ENCODE measurements around the gene TADA2B.

TADA2B gene

GRCh38 chr4:7063362-7063761 is 20.2 kb downstream of the TADA2B start:
- no peak overlapping the region for H3K9ac ChIP-seq (ENCODE audit: low read length)
- H3K36me3 ChIP-seq (ENCODE audit: insufficient read depth, low read length), result peaks cover 52% of the 10 kb centered on the region
- no peak overlapping the region for H3K27ac ChIP-seq (ENCODE audit: low read depth, low read length)
- H3K4me3 ChIP-seq (ENCODE audit: low read depth in 1 of 2, low read length in 2 of 2), result no peak overlapping the region
- H3K9me3 ChIP-seq (ENCODE audit: low read length), result no peaks in the 10 kb centered on the region
- peaks cover 15% of the 10 kb centered on the region for H3K4me1 ChIP-seq (ENCODE audit: insufficient read depth, low read length)
- H3K27me3 ChIP-seq (ENCODE audit: control insufficient read depth in 1 of 2, insufficient read depth in 2 of 2, low read length in 2 of 2), result no peaks in the 10 kb centered on the region

DNA sequence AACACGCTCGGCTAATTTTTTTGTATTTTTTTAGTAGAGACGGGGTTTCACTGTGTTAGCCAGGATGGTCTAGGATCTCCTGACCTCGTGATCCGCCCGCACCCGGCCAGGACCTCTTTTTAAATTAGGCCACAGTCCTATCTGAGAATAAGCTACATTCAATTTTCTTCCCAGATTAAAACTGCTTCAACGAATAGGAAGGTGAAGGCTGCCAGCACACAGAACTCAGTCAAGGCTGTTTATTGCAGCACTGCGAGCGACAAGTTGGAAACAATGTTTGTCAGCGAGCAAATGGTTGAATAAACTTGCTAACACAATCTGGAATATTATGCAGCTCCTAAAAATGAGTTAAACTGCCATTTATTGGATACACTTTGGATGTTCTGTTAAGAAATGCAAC is 22.8 kb downstream of the TADA2B start:
- Histone ChIP-seq H3K4me1 (ENCODE audit: insufficient read depth, low read length) (peaks cover 26% of the 10 kb centered on the region), H3K36me3 (ENCODE audit: insufficient read depth, low read length) (peaks cover 32% of the 10 kb centered on the region), H3K4me3 (ENCODE audit: low read depth in 1 of 2, low read length in 2 of 2) (no peak overlapping the region), H3K27me3 (ENCODE audit: control insufficient read depth in 1 of 2, insufficient read depth in 2 of 2, low read length in 2 of 2) (no peaks in the 10 kb centered on the region), H3K9me3 (ENCODE audit: low read length) (no peaks in the 10 kb centered on the region), H3K27ac (ENCODE audit: low read depth, low read length) (no peak overlapping the region), H3K9ac (ENCODE audit: low read length) (no peak overlapping the region)

DNA sequence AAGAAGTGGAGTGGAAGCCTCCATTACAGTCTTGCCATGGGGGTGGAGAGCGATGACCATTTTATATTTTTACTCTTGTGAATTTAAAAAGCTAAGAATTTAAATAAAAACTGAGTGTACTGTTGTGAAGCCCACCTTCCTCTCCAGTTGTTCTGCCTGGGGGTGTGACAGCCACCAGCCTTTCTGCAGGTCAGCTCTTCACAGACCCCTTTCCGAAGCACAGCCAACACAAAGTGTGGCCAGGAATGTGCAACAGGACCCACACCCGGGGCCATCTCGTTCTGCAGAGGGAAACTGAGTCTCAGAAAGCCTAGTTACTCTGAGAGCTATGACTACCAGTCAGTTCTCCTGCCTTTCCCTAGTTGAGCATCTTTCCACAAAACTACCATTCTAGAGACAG is 23.3 kb downstream of the TADA2B start:
- H3K9me3 ChIP-seq (ENCODE audit: low read length), result no peaks in the 10 kb centered on the region
- peaks cover 26% of the 10 kb centered on the region for H3K4me1 ChIP-seq (ENCODE audit: insufficient read depth, low read length)
- peak overlapping the region in 1 of 2 donors; percentile 81 for H3K4me3 ChIP-seq (ENCODE audit: low read depth in 1 of 2, low read length in 2 of 2)
- H3K9ac ChIP-seq (ENCODE audit: low read length), result no peak overlapping the region
- no peak overlapping the region for H3K27ac ChIP-seq (ENCODE audit: low read depth, low read length)
- peaks cover 27% of the 10 kb centered on the region for H3K36me3 ChIP-seq (ENCODE audit: insufficient read depth, low read length)
- no peaks in the 10 kb centered on the region for H3K27me3 ChIP-seq (ENCODE audit: control insufficient read depth in 1 of 2, insufficient read depth in 2 of 2, low read length in 2 of 2)

DNA sequence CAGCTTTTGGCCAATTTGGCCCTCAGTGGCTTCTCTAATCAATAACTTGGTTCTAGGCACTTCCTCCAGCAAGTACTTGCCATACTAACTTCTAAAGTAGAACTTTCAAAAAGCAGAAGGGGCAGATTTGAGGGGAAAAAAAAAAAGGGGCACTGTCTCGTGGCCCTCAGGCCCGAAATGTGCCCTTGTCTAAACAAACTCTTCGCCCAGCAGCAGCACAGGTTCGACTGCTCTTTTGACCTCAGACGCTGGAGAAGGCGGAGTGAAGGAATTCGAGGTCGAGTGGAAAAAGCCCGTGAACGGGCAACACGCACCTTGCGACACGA is 23.9 kb downstream of the TADA2B start:
- H3K9ac ChIP-seq (ENCODE audit: low read length), result peak overlapping the region; percentile 29
- H3K9me3 ChIP-seq (ENCODE audit: low read length), result no peaks in the 10 kb centered on the region
- peaks cover 21% of the 10 kb centered on the region for H3K36me3 ChIP-seq (ENCODE audit: insufficient read depth, low read length)
- H3K27ac ChIP-seq (ENCODE audit: low read depth, low read length), result peak overlapping the region; percentile 90
- H3K4me1 ChIP-seq (ENCODE audit: insufficient read depth, low read length), result peaks cover 26% of the 10 kb centered on the region
- peak overlapping the region; percentile 81 to 96 for H3K4me3 ChIP-seq (ENCODE audit: low read depth in 1 of 2, low read length in 2 of 2)
- H3K27me3 ChIP-seq (ENCODE audit: control insufficient read depth in 1 of 2, insufficient read depth in 2 of 2, low read length in 2 of 2), result no peaks in the 10 kb centered on the region

DNA sequence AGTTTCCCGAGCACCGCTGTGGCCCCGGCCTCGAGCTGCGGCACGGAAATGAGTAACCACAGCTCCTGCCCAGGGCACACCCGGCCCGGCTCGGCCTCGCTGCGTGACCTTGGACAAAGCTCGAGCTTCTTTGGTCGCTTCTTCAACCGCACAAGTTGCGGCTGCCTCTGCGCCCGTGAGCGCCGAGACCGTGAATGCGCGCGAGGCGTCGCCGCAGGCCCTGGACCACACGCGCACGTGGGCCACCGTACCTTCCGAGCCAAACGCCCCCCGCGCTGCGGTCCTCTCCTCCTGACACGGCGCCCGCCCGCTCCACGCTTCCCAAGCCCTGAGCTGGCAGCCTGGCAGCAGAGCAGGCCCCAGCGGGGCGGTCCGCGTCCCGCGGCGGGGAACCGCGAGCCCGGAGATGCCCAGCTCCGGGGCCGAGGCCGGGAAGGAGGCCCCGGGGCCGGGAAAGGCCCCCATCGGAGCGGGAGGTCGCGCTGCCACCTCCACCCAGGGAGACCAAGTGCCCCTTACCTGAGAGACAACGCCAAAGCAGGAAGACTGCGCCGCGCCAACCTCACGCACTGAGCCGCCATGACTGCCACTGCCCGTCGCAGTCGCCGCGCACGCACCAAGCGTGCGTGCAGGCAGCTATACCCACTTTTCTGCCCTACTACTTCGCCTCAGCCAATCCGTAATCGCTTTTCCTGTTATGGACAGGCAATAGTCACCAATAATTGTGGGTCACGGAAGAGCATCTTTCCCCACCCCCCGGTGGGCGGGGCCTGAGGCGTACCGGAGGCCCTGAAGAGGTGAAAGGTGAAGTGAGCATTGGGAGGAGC is 24.5 kb downstream of the TADA2B start, which contains the start of gene GRPEL1:
Gene GRPEL1 (minus strand): TSS at position 613 of the 827 bp plus-strand sequence. CDS start 32 bp downstream, at position 581.
- peak within 1 kb of the TSS; percentile 90 for H3K27ac ChIP-seq (ENCODE audit: low read depth, low read length)
- peak within 1 kb of the TSS; percentile 29 for H3K9ac ChIP-seq (ENCODE audit: low read length)
- H3K9me3 ChIP-seq (ENCODE audit: low read length), result no peaks in the 10 kb centered on the region
- H3K4me1 ChIP-seq (ENCODE audit: insufficient read depth, low read length), result peaks cover 26% of the 10 kb centered on the region
- H3K27me3 ChIP-seq (ENCODE audit: control insufficient read depth in 1 of 2, insufficient read depth in 2 of 2, low read length in 2 of 2), result no peaks in the 10 kb centered on the region
- H3K4me3 ChIP-seq (ENCODE audit: low read depth in 1 of 2, low read length in 2 of 2), result peak within 1 kb of the TSS; percentile 81 to 97
- peaks cover 20% of the 10 kb centered on the region for H3K36me3 ChIP-seq (ENCODE audit: insufficient read depth, low read length)

DNA sequence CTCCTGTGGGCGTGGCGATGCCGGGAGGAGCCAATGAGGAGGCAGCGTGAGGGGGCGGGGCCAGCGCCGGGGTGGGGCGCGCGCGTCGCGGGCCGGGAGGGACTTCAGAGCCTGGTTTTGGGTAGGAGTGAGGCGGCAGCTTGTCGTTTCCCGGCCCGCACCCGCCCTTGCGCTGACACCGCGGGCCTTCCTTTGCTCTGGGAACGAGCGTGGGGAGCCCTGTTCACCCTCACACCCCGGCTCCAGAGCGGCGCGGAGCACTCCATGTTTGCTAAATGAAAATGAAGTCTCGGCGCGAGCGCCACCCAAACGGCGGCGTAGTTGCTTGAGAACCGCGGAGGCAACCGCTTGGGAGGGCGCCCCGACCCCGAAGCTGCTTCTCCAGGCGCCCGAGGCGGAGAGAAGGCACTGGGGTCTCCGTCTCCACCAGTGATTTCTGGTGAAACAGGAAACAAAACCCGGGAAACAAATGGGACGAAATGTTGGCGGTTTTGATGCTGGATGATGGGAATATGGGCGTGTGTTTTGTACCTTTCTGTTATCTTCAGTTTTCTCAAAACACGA is 25.2 kb downstream of the TADA2B start:
- peak overlapping the region; percentile 8 for H3K9ac ChIP-seq (ENCODE audit: low read length)
- H3K36me3 ChIP-seq (ENCODE audit: insufficient read depth, low read length), result peaks cover 16% of the 10 kb centered on the region
- H3K27me3 ChIP-seq (ENCODE audit: control insufficient read depth in 1 of 2, insufficient read depth in 2 of 2, low read length in 2 of 2), result no peaks in the 10 kb centered on the region
- H3K4me1 ChIP-seq (ENCODE audit: insufficient read depth, low read length), result peaks cover 26% of the 10 kb centered on the region
- H3K4me3 ChIP-seq (ENCODE audit: low read depth in 1 of 2, low read length in 2 of 2), result peak overlapping the region; percentile 81 to 97
- H3K27ac ChIP-seq (ENCODE audit: low read depth, low read length), result peak overlapping the region; percentile 89
- no peaks in the 10 kb centered on the region for H3K9me3 ChIP-seq (ENCODE audit: low read length)

DNA sequence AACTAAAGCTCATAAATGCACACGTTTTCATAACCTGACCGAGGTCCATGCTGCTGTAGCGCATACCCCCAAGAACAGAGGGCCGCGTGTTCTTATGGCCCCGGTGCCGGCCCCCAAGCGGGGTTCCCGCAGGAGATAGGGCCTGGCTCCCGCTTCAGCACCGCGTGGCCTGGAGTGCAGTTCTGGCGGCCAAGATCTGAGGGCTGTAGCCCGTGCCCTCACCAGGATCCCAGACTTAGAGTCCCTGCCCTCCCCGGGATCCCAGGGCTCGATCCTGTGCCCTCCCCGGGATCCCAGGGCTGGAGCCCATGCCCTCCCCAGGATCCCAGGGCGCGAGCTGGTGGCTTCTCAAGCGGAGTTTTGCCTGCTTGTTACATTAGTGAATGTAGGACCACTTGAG is 25.7 kb downstream of the TADA2B start:
- peak overlapping the region; percentile 89 for H3K27ac ChIP-seq (ENCODE audit: low read depth, low read length)
- no peaks in the 10 kb centered on the region for H3K9me3 ChIP-seq (ENCODE audit: low read length)
- H3K36me3 ChIP-seq (ENCODE audit: insufficient read depth, low read length), result peaks cover 11% of the 10 kb centered on the region
- H3K9ac ChIP-seq (ENCODE audit: low read length), result peak overlapping the region; percentile 8
- no peaks in the 10 kb centered on the region for H3K27me3 ChIP-seq (ENCODE audit: control insufficient read depth in 1 of 2, insufficient read depth in 2 of 2, low read length in 2 of 2)
- peak overlapping the region; percentile 81 to 97 for H3K4me3 ChIP-seq (ENCODE audit: low read depth in 1 of 2, low read length in 2 of 2)
- H3K4me1 ChIP-seq (ENCODE audit: insufficient read depth, low read length), result peaks cover 26% of the 10 kb centered on the region

GRCh38 chr4:7070729-7071511 is 27.7 kb downstream of the TADA2B start:
- H3K4me3 ChIP-seq (ENCODE audit: low read depth in 1 of 2, low read length in 2 of 2), result no peak overlapping the region
- H3K4me1 ChIP-seq (ENCODE audit: insufficient read depth, low read length), result peaks cover 24% of the 10 kb centered on the region
- H3K27me3 ChIP-seq (ENCODE audit: control insufficient read depth in 1 of 2, insufficient read depth in 2 of 2, low read length in 2 of 2), result no peaks in the 10 kb centered on the region
- H3K27ac ChIP-seq (ENCODE audit: low read depth, low read length), result no peak overlapping the region
- no peaks in the 10 kb centered on the region for H3K9me3 ChIP-seq (ENCODE audit: low read length)
- H3K36me3 ChIP-seq (ENCODE audit: insufficient read depth, low read length), result no peaks in the 10 kb centered on the region
- H3K9ac ChIP-seq (ENCODE audit: low read length), result no peak overlapping the region

- Histone ChIP-seq H3K4me1 (ENCODE audit: insufficient read depth, low read length) (peaks cover 11% of the 10 kb centered on the region), H3K4me3 (ENCODE audit: low read depth in 1 of 2, low read length in 2 of 2) (no peak overlapping the region), H3K36me3 (ENCODE audit: insufficient read depth, low read length) (no peaks in the 10 kb centered on the region)
Measured at GRCh38 chr4:7073059-7073458, 29.9 kb downstream of the TADA2B start.

GRCh38 chr4:7073526-7074390 is 30.6 kb downstream of the TADA2B start:
- H3K36me3 ChIP-seq (ENCODE audit: insufficient read depth, low read length), result no peaks in the 10 kb centered on the region

More at GRCh38 chr4:7073059-7073458, 29.9 kb downstream of the TADA2B start:
- H3K27ac ChIP-seq (ENCODE audit: low read depth, low read length), result no peak overlapping the region
- no peaks in the 10 kb centered on the region for H3K9me3 ChIP-seq (ENCODE audit: low read length)
- H3K27me3 ChIP-seq (ENCODE audit: control insufficient read depth in 1 of 2, insufficient read depth in 2 of 2, low read length in 2 of 2), result no peaks in the 10 kb centered on the region
- no peak overlapping the region for H3K9ac ChIP-seq (ENCODE audit: low read length)

DNA sequence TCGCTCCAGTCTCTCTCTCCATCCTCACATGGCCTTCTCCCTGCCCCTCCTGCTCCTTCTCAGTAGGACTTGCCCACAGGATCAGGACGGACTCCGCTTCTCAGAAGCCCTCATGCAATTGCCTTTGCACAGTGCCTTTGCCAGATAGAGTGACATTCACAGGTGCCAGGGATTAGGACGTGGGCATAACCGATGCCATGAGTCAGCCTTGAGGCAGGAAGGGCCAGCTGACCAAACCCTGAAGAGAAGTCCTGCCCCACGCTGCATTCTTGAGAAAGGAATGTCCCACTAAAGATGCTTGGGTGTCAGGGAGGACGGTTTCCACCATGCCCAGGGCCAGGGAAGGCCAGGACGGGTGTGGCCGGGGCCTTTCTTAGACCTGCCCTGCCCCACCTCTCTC is 31.3 kb downstream of the TADA2B start:
- no peaks in the 10 kb centered on the region for H3K36me3 ChIP-seq (ENCODE audit: insufficient read depth, low read length)
- no peak overlapping the region for H3K4me3 ChIP-seq (ENCODE audit: low read depth in 1 of 2, low read length in 2 of 2)
- no peaks in the 10 kb centered on the region for H3K27me3 ChIP-seq (ENCODE audit: control insufficient read depth in 1 of 2, insufficient read depth in 2 of 2, low read length in 2 of 2)
- no peak overlapping the region for H3K9ac ChIP-seq (ENCODE audit: low read length)
- no peak overlapping the region for H3K27ac ChIP-seq (ENCODE audit: low read depth, low read length)
- no peaks in the 10 kb centered on the region for H3K9me3 ChIP-seq (ENCODE audit: low read length)
- H3K4me1 ChIP-seq (ENCODE audit: insufficient read depth, low read length), result peaks cover 6% of the 10 kb centered on the region

More at GRCh38 chr4:7073526-7074390, 30.6 kb downstream of the TADA2B start:
- Histone ChIP-seq H3K4me1 (ENCODE audit: insufficient read depth, low read length) (peaks cover 10% of the 10 kb centered on the region), H3K4me3 (ENCODE audit: low read depth in 1 of 2, low read length in 2 of 2) (no peak overlapping the region), H3K9ac (ENCODE audit: low read length) (no peak overlapping the region), H3K27ac (ENCODE audit: low read depth, low read length) (no peak overlapping the region), H3K9me3 (ENCODE audit: low read length) (no peaks in the 10 kb centered on the region), H3K27me3 (ENCODE audit: control insufficient read depth in 1 of 2, insufficient read depth in 2 of 2, low read length in 2 of 2) (no peaks in the 10 kb centered on the region)

Measured in muscle layer of colon (tissue), 2 donors.